HEK293T (cell line): ENCODE measurements around the gene TSEN54.

Experiments used
- BHLHE40 ChIP-seq: fragments of 450-650 bp; IDR thresholded peaks from 2 replicates; pipeline ENCODE4 v1.6.1; 2016; ENCODE audit warnings: mild to moderate bottlenecking, moderate library complexity, borderline replicate concordance
- ELF4 ChIP-seq: fragments of 450-650 bp; IDR thresholded peaks from 2 replicates; pipeline ENCODE4 v1.6.1; 2017; ENCODE audit warnings: antibody characterized with exemption
- FOXK2 ChIP-seq: fragments of 450-650 bp; IDR thresholded peaks from 2 replicates; pipeline ENCODE4 v1.6.1; 2016; ENCODE audit warnings: mild to moderate bottlenecking
- HDGF ChIP-seq: fragments of 450-650 bp; IDR thresholded peaks from 2 replicates; pipeline ENCODE4 v1.6.1; 2017; ENCODE audit warnings: antibody characterized with exemption, borderline replicate concordance
- SP1 ChIP-seq: fragments of 450-650 bp; IDR thresholded peaks from 2 replicates; pipeline ENCODE4 v1.6.1; 2017

DNA sequence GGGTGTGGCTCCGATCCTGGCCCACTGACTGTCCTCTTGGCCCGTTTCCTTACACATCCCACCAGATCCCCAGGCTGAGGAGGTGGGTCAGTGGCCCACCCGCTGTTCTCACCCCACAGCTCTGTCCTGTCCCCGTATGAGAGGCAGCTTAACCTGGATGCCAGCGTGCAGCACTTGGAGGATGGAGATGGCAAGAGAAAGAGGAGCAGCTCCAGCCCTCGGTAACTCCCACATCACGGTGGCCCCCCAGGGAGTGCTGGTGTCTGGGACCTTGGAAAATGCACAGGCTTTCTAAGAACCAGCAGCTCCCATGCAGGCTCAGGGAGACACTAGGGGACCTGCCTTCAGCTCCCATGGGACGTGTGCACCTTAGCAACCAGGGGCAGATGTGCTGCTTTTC, 5.0 kb downstream of the TSEN54 start:
- TF ChIP-seq BHLHE40 (no peak), SP1 (no peak), ELF4 (no peak), HDGF (no peak), FOXK2 (no peak)
